ENCODE results near the gene NPR2. TPM values are rescaled to one million over a fixed set of nuclear protein-coding genes. Genes with fewer than 3 reads are reported as not detected.

The NPR2 gene
- polyA plus RNA-seq, 5 donors, result 40.4 to 54.2 (median 47.0) TPM

GRCh38 chr9:35829084-35829763, 37.8 kb downstream of the NPR2 start, which contains the start of gene TMEM8B:
Gene TMEM8B (plus strand): TSS chr9:35829228. CDS start chr9:35829448, 220 bp downstream.
- peak; percentile 94 to 95 for DNase-seq

DNA sequence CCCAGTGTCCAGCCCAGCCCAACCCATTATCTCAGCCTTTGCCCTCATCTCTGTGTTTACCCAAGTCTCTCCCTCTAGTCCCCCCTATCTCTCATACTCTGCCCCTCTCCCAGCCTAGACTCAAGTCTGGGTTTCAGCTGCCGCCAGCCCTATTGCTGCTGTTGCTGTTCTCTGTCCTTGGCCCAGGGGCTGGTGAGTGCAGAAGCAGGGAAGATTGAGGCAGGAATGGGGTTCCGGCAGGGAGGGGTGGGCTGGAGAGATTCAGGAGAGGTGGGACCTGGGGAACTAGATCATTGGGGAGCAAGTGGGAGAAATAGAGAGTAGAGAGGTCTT, 38.3 kb downstream of the NPR2 start:
- DNase-seq, result no peak

DNA sequence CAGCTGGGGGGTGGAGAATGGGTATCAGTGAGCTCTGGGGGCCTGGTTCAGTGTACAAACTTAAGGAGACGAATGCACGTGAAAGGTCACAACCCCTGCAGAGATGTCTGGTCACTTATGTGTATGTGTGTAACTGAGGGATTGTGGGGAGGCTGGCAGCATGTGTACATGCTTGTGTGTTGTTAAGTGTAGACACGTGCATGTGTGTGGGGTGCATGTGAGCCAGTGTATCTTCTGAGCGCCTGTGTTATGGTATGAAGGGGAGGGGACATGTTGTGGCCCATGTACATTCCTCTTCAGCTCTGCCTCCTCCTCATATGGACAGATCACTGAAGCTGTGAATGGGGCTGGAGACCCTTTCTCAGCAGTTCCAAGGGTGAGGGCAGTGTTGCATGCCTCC, 39.6 kb downstream of the NPR2 start:
- no peak for DNase-seq

- no peak for DNase-seq
These were observed 41.4 kb downstream of the NPR2 start for GRCh38 chr9:35832814-35833213.

DNA sequence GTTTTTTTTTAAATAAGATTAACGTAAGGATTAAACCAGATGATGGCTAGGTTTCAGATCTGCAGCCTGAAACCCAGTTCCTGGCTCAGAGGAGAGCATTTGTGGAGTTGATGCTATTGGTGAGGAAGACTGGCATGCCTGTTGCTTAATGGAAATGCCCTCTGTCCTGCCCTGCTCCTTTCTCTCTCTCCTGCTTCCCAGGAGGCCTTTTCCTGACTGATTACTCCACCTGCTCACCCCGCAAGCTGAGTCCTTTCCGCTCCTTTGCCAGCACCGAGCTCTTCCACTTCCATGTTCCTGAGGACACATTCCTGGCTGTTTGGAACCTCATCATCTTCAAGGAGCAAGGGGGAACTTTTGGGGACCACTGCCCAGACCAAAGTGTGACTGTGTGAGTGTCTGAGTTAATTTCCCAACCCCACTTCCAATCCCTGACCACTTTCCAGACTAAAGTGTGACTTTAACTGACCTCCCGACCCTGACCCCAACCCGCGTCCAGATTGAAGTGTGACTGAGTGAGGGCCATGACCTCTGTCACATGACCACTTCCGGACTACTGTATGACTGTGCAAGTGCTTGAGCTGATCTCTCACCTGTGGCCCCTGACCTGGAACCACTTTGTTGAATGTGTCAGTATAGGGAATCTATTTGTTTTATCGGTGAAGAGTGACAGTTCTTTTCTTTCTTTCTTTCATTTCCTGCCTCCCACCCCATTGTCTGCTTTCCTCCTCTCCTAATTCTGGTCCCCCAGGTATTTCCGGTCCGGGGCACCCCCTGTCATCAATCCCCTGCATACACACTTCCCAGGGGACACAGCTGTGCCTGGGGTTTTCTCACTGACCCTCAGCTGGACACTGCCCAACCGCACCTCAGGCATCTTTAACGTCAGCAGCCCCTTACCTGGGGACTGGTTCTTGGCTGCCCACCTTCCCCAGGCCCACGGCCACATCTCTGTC, 43.1 kb downstream of the NPR2 start:
- DNase-seq, result no peak

DNA sequence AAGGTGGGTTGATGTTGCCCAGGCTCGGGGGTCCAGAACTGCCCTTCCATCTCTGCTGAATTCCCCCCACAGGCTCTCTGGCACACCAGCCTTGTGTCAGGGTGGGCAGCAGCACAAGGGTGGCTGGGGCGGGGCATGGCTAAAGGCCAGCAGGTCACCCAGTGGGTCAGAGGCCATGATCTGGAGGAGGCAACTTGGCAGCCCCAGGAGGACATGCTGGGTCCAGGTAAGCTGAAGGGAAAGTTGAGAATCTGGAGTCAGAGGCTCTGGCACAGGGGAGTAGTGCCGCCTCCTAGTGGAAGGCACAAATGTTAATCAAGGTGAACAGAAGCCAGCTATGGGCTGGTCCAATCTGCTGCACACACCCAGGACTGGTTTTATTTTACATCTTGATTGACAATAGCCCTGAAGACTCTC, 43.8 kb downstream of the NPR2 start:
- DNase-seq, result no peak

DNA sequence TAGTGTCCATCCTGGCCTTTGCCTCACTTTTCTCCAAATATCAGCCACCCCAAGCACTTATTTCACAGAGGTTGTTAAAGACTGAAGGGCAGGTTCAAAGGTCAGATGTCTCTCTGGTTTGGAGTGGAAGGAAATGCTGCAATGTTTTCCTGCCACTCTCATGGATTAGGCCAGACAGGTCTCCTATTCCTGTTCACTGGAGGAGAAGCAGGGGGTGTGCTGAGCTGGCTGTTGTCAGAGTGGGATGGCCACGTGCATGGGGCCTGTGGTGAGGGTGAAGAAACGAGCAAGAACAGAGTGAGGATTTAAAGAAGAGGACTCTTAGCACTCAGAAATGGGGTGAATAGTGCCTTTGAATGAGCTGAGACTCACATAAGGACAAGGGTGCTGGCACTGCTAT, 44.4 kb downstream of the NPR2 start:
- DNase-seq, result no peak

- no peak for DNase-seq
These were observed 45.2 kb downstream of the NPR2 start for GRCh38 chr9:35836595-35836994.

DNA sequence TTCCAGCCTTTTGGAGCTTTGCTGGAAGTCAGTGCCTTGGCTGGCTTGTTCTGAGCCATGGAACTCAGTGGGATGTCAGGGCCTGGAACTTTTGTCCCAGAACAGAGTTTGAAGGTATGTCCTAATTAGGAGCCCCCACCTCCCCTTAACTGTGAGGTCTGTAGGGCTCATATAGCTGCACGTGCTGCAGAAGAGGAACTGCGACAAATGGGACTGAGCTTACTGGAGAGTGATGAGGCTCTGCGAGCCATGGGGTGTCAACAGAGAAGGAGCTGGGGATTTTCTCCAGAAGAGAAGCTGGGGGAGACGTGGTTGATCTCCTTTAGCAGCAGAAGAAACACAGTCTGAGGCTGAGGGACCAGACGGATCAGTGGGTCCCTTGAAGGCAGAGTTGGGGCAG, 48.5 kb downstream of the NPR2 start:
- no peak for DNase-seq

GRCh38 chr9:35840881-35841644, 49.7 kb downstream of the NPR2 start:
- DNase-seq, result no peak

- DNase-seq, result no peak
These were observed 50.2 kb downstream of the NPR2 start for GRCh38 chr9:35841645-35841900.

GRCh38 chr9:35842020-35842745, 50.8 kb downstream of the NPR2 start:
- DNase-seq, result no peak

DNA sequence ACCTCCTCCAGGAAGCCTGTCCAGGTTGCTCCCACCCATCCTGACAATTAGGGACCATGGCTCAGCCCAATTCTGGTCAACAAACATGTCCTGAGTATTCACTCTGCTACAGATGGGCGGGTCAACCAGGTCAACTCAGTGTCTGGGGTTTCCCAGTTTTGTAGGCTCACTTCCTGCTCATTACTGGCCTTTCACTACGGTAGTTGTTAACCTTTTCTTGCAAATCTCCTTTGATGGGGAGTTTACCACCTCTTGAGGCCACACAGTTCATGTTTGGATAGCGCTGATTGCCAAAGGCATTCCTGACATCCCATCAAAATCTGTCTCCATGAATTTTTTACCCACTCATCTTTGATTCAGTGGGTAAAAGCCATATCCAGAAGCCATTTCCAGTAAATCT, 51.4 kb downstream of the NPR2 start:
- no peak for DNase-seq

DNA sequence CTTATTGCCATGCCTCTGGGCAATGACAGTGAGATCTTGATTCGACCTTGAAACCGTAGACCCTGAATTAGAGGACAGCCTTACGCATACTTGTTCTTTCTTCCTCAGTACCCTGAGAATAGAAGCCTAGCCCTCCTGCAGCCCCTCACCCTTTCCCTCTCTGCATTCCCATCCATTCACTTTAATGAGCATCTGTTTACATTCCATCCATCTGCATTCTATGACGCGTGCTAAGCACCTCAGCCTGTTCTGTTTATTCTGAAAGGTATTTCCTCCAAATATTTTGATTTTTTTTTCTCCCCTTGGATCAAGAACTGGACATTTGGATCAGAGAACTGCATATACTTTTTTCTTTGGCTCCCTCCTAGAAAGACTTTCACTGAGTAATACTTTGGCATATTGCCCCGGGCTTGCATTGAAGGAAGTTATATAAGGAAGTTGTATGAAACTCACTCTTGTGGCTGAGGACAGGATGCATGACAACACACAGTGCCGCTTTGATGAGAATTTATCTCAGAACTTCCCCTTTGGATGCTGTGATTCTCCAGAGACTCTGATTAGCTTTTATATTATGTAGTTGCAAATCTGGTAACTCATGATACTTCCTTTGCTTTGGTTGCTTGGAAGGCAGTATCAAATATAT, 53.4 kb downstream of the NPR2 start:
- DNase-seq, result peak; percentile 77 to 81

GRCh38 chr9:35845824-35846771, 54.7 kb downstream of the NPR2 start:
- no peak for DNase-seq

GRCh38 chr9:35847792-35848572, 56.6 kb downstream of the NPR2 start:
- no peak for DNase-seq

DNA sequence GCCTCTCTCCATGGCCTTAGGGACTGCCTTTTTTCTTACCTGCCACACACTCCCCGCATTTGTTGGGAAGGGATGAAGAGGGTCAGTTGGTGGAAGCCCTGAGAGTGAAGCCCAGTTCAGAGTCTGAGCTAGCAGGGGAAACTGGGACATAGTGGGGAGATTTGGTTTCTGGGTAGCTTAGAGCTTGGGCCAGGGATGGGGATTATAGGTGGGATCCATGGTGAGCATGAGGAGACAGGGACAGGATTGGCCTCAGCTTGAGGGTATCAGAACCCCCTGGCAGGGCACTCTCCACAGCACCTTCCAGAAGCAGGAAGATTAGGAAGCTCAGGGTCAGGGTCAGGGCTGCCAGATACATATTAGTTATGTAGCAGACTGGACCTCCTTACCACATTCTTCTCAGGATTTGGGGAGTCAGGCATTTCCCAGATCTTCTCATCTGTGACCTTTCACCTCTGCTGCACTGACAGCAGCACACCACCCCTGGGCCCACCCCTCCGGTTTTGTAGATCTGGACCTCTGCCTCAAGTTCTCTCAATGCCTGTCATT, 61.0 kb downstream of the NPR2 start:
- DNase-seq, result no peak

GRCh38 chr9:35852876-35853865, 61.8 kb downstream of the NPR2 start:
- no peak for DNase-seq
